Right kidney (tissue), 1 donor: ENCODE results near the gene RUNX1.

ENCODE experiments used
- DNase-seq: peaks from one replicate; pipeline ENCODE4 v3.0.0-alpha.2; 2016

RUNX1 gene

DNA sequence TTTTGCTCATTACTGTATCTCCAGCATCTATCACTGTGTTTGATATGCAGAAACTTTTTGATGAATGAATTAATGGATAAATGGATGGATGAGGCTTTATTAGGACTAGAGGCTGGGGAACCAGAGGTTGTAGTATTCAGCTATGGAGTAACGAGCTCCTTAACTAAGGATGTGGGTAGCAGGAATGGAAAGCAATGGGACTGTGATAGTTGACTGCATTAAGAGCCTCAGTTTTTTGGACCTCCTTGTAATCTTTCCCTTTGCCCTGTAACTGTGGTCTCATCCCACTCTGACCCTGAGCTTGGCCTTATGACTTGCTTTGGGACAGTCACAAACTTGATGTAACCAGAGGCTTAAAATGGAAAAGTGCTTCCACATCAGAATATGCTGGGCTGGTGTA lies 9.0 kb upstream of the RUNX1 start:
- DNase-seq = no peak

DNA sequence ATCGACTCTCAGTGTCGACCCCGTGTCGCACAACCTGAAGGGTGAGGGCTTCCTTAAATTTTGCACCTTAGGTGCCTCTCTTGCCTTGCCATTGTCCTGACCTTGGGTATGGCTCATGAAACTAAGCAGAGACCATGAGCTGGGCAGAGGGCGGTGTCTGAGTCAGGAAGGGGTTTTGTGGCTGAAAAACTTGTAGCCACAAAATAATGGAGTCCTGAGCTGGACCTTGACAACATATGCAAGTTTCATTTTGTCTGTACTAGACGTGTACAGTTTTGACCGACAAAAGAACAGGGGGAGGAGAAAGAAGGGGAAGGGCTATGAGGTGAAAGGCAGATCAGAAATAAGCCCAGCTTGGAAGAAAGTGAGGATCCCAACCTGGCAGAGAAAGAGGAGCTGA lies 8.3 kb upstream of the RUNX1 start:
- no peak for DNase-seq

DNA sequence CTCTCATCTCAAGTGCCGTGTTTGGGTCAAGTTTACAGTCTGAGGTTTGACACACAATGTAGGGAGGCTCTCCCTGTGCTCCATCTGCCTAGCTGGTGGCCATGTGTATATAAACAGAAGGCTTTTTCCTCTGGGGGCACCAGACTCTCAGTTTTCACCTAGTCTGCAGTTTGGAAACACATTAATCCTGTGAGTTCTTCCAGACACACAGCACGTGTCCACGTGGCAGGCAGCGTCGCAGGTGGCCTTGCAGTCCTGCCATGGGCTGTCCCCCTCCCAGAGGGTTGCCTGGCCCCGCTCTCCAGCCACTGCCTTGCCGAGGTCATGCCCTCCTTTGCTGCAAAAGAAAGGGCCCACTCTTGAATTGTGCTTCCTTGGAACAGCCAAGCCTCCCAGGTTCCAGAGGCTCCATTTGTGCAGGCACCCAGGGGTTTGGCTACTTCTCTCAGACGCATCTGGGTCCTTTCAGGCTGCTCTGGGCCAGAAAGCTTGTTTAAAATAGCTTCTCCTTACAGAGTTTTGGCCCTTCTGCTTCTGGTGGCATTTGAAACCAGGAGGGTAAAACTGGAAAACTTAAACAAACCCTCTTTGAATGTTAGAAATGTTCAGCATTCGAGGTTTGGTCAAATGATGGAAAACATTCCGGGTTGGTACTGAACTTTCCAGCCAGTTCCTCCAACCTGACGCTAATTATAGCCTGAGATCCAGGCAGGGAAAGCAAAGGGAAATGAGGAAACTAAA lies 4.4 kb upstream of the RUNX1 start:
- no peak for DNase-seq

DNA sequence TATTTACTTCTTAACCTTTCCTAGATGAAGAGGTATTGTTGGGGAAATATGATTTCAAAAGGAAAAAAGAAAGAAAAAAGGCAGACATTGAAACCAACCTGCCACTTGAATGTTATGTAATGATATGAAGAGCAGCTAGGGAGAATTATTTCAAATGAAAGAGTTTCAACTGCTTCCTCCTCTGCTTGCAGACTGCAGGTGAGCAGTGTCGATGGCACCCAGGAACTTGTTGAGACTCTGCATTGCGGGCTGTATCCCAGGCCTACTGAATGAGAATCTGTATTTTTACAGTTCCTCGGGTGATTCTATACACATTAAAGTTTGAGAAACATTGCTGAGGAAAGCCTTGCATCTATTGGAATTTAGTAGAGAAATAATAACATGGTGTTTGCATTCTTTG lies 3.7 kb upstream of the RUNX1 start:
- no peak for DNase-seq

DNA sequence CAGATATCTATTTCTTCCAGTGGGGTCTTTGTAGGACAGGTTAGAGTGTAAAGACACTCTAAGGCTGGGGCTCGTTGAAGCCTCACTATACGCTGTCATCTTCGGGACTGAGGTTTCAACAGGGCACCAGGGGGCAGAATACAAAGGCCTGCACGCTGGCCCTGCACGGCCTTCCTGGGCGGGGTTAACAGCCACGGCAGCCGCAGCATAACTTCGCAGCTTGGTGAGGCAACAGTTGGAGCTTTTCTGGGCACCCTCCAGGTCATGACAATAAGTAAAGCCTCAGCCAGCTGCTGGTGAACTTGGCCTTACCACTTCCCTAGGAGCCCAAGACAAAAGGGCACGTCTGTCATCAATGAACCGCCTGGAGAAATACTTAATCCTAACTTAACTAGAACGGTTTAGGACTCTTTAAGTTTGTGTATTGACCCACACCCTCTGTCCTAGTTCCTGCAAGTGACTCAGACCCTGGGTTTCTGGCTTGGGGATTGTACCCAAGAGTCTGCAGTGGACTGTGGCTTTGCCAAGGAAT lies 2.3 kb upstream of the RUNX1 start:
- no peak for DNase-seq

DNA sequence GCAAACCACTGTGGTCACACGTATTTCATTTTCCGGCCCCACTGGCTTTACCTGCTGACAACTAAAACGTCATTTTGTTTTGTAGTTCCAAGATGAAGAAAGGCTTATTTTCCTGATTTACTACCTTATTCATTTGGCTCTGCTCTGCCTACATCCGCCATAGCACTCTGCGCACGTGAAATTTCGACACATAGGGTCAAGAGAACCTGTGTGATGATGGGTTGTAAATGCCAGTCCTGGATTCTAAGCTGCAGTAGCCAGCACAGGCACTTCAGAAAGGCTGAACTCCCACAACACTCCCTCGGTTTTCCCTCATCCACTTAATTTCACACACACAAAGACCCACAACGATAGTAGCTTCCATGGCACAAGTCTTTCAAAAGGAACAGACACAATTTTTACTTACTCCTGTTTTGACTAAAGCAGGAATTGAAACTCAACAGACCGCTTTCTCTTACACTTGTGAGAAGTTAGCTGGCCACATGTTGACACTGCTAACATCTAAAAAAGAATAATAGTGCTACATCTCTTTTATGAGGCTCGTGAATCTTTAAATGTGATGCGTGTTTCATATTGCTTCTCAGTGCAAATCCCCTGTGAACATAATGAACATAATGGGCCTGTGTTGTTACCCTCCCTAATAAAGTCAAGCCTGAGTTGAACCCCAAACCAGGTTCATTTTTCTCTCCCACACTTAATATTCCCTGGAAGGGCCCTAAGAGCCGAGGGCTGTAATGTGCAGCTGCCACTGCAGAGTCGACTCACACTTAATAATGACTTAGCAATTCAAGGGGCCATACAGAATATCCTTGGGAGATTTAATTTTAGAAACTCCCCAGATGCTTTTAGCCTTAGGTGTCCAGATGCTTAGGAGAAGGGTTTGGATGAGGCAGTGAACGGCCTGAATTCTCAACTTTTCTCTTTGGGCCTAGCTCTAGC lies 1.5 kb upstream of the RUNX1 start:
- no peak for DNase-seq

DNA sequence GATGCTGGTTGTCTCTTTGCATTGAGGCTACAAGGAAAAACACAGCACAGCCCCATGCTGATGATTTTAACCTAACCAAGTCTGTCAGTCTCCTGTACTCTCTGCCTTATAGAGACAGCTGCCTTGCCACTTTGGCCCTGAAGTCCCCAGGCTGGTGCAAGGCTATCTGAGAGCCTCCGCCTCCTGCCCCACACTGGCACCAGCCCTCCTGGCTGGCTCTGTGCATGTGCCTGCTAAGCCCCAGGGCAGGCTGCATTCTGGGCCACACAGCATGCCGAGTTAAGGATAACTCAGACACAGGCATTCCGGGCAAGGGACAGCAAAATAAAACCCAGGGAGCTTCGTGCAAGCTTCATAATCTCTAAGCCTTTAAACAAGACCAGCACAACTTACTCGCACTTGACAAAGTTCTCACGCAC lies 910 bp downstream of the RUNX1 start:
- no peak for DNase-seq

DNA sequence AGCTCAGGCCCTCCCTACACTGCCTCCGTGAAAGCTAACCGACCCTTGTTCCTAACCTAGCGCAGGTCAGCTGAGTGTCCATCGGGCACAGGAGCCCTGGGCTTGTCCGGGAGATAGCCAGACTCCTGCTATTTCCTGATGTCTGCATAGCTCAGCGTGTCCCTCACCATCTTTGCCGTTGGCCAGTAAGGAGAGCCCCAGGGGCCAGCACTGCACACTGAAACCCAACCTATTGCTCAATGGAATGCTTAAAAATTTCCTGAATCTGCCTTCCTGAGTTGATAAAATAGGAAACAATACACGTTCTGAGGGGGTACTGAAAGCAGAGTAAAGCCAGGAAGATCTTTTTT lies 2.2 kb downstream of the RUNX1 start:
- DNase-seq = peak; percentile 44

DNA sequence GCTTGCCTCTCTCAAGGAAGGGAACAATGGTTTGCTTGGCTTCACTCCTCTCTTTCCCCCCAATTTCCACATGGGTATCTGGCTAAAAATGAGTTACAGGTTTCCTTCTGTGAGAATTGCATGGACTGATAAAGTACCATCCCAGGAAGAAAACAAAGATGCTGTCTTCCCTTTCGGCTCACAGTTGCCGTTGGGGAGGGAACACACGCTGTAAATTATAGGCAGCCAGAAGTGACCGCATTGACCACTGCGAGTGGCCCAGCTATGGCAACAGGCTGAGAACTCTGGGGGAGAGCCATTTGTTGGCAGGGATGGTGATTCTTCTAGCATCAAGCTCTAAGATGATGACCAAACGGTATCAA lies 2.9 kb downstream of the RUNX1 start:
- DNase-seq = no peak

DNA sequence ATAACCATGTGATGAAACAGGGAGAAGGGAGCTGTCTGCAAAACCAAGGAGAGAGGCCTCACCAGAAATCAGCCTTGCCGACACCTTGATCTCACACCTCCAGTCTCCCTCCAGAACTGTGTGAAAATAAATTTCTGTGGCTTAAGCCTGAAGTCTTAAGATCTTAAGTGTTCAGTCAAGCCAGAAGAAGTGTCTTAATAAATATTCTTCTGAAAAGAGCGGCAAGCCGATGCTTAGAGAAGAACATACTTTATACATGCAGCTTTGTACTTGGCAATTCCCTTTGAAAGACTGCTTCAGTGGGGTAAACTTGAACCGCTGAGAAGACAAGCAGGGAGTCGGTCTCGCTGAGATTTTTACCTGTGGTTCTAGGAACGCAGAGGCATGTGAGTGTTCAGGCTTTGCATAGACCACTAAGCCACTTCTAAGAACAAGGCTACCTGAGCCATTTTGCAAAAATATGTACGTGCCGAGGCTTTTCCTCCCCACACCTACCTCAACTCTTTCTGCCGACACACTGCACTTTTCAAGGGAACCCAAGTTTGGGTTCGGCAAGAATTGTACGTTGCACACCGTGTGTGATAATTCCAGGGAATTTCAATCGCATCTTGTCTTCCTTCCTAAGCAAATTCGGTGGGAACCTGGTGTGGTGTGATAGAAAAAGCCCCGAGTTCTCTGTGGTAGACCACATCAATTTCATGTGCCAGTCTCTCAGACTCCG lies 3.4 kb downstream of the RUNX1 start:
- DNase-seq = no peak

DNA sequence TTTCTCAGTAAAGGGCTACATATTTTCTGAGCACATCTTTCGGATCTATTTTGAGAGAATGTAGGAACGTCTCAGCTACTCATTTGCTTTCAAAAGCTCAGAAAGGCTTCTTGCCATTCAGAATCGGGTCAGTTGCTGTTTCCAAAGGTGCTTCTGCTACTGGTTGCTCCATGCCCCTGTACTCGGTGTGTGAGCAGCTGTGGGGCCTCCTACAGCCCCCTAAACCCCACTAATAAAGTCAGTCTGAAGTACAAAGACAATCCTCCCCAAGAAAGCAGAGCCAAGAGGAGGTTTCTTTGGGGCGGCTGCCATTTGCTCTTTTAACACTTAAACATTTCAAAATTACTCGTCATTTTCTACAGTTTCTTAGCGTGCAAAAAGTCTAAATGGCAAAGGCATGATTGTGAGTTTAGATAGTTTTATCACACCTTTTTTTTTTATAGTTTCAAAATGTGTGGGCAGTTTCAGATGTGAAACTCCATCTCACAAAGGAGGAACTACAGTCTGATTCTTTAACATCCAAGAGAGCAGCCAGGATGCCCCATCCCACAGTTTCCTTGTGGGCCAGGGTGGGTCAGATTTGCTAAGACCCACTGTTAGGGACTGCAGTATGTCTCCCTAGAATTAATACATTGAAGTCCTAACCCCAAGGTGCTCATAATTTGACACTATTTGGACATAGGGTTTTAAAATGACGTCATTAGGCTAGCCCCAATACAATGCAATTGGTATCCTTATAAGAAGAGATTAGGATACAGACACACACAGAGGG lies 4.1 kb downstream of the RUNX1 start:
- DNase-seq = no peak

DNA sequence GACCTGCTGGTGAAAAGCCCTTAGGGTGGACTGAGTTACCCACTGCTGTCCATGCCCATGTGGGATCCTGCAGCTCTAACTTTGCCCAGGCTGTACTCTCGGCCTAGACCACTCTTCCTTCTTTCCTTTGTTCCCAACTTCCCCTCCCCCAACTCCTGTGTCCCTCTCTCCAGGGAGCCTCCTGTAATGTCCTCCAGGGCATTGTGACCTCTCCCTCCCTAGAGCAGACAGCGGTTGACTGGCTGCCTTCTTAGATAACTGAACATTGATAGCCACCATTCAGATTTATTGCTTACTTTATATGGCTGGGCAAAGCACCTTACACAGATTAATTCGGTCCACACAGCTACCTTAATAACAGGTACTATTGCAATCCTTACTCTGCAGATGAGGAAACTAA lies 5.0 kb downstream of the RUNX1 start:
- DNase-seq = no peak

DNA sequence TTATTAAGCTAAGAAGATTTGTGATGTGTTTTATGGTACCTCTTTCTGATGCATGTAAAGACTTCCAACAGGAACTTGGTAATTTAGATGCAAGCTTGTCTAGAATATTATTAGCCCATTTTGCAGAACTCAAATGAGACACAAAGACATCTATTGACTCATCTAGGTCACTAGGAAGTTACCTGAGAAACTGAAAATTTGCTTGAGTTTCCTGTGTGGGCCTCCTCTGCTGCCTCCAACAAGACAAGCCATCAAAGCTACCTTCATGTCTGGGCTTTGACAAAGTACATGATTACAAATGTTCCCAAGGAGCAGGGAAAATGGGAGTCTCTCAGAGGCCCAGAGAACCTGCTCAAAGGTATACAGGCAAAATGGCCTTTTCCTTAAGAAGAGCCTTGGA lies 5.6 kb downstream of the RUNX1 start:
- no peak for DNase-seq

DNA sequence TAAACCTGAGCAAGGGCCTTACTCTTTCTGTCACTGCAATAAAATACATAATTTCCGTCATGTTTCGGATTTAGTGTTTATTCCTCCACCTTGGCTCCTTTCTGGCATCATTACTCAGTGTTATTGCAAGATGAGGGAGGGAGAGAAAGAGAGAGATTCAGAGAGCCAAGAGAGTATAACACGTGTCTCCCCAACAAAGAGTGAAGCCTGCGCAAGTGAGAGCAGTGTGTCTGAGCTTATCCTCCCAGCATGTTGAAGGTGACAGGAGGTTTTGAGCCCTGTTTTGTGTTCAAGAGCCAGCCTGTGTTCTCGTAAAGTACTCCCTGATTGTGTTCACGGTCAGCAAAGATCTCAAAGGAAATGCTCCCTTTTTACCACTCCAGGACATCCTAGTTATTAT lies 6.3 kb downstream of the RUNX1 start:
- no peak for DNase-seq

DNA sequence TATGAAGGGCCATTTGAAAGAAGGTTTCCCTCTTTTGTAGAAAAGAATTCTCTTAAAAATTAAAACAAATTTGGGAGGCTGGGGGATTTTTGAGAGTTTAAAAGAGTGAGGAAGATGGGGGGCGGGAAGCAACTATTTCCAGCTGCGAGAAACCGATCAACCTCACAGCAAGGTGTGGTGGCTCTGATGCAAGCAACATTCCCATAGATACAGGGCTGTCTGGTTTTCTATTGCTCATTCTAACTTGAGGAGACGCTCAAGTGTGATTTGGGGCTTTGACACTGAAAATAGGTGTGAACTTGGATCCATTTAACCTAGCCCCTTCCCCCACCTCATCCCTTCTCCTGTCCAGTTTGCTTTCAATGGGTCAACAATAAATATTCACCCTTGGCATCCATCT lies 7.2 kb downstream of the RUNX1 start:
- DNase-seq = no peak

DNA sequence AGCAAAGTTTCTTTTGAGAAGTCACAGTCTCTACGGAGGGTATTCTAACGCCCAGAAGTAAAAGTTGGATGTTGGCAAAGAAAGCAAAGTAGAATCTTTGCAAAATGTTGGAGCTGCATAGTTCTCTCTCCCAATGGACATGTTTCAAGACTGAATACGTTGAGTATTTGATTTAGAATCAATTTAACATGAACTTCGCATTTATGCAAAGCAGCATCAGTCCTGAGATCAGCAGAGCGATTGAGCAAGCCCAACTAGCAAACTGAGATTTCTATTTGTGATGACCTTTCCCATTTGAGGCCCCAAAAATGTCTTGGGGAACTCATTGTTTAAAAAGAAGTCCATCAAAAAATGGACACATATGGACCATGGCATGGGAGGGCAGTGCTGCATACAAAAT lies 8.0 kb downstream of the RUNX1 start:
- no peak for DNase-seq

DNA sequence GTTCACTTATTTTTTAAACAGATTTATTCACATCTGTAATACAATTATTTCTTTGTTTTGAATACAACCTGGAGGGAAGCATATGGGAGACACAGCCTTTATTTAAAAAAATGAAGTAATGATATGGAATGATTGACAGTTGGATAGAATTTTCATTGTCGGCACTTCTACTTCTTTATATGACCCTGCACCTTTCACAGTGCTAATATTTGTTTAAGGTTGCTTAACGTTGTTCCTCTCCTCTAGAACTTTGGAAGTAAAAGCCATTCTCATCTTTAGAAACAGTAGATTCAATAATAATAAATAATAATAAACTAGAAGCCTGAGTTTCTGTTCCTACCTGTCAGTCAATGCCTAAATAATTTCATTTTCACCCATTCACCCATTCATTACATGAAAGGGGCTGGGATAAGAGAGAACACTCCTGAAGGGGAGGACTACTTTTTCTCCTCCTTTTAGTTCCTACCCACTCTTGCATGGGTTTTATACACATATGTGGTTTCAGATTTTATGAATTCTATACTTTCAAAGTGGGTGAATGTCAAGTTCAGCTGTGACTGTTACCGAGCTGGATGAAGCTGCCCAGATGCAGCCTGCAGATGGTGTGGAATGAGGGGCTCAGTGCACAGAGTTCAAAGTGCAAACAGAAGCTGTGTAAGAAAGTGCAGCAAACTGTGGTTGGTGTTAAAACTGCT lies 9.4 kb downstream of the RUNX1 start:
- DNase-seq = no peak

DNA sequence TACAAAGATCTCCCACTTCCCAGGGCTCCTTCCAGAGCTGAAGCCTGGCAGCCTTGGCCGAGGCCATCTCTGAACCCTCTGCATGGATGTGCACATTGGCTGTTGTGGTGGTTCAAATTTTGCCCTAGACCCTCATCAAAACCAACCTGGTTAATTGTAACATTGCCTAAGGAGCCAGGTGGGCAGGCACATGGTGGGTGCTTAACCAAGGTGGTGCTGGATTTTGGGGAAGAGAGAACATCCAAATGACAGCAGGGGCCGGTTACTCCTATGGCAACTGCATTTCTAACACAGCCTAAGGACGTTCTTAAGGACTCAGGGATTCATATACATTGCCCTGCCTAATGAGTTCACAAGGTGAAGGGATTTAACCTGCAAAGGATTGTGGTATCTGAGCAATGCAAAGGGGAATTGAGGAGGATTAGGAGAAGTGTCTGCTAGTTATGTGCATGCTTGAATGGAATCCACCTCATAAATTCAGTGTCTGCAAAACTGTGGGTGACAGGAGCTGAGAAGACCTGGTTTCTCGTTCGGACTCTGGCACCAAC lies 10.3 kb downstream of the RUNX1 start:
- no peak for DNase-seq

DNA sequence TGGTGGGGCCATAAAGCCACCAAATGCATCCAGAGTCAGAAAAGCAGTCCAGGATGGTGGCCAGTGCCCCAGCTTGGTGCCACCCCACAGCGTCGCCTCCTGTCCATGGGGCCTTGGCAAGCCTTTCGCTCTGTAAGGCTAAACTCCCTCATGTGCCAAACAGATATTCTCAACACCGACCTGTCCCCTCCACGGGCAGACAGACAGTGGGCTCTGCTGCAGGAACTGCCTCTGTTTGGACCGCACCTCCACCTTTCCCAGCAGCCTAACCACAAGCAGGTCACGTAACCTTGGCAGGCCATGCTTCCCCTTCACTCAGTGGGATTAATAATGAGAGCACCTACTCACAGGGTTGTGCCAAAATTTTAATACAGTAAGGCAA lies 11.7 kb downstream of the RUNX1 start:
- no peak for DNase-seq

DNA sequence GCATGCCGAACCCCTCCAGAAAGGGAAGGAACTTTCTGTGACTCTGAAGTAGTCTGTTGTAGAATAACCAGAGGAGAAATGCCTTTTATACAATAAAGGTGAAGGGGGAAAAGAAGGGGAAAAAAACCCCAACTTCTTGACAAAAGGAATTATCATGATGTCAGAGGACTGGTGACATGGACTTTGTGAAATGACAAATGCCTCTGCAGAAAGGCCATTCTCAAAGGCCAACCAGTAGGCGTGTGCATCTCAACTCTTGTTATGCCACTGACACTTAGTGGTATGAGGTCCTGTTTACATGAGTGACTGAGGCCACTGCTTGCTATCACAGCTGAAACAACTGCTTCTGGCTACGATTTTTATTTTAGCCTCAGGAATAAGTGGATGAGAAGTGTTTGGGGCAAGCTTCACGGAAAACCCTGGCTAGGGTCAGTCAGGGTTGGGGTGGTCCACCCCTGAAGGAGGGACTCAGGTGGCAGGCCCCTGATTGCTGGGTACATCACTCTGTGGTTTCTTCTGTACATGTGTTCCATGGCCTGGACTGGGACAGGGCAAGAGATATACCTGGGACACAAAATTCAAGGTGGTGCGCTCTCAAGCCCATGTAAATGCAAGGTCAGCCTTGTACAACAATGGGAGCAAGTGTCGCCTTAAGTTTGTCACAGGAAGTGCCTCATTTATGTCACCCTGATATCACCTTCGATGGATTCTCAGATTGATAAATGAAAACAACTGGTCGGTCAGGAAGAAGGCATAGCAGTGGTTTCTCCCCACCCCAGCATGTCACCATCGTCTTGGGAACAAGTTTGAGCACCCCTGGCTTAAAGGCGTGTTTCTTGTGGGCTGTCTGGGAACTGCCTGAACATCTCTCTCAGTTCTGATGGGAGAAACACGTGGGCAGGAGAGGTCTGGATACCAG lies 12.4 kb downstream of the RUNX1 start:
- no peak for DNase-seq
